SK-N-SH treated with all-trans-retinoic acid at 6 μM for 48 hours (cell line): ENCODE data around the gene WDR77.

Source experiments
- PATZ1 ChIP-seq: fragments of 250-450 bp; sonication (Bioruptor Pico); IDR thresholded peaks from 2 replicates; pipeline ENCODE4 v1.8.0; 2020; ENCODE audit warnings: mild to moderate bottlenecking, moderate library complexity, borderline replicate concordance
- ZC3H10 ChIP-seq: fragments of 250-450 bp; sonication (Bioruptor Pico); IDR thresholded peaks from 2 replicates; pipeline ENCODE4 v1.5.1; 2021; ENCODE audit warnings: mild to moderate bottlenecking, moderate library complexity
- ZFP3 ChIP-seq: fragments of 250-450 bp; sonication (Bioruptor Pico); IDR thresholded peaks from 2 replicates; pipeline ENCODE4 v1.5.0; 2020; ENCODE audit warnings: mild to moderate bottlenecking, moderate library complexity

DNA sequence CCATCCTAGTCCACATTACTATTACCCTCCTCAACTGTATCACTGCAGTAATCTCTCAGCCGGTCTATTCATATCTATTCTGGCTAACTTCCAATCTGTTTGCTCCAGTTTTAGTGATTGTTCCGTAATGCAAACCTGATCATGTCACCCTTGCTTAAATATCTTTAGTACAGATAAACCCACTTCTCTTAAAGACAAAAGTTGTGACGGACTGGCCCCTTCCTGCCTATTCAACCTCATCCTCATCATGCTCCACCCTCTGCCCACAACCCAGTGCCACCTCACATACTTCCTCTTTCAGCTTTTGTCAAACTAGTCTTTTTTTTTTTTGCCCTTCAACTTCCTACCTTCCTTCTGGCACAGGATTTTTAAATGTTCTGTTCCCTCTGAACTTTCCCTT is 22.0 kb upstream of the WDR77 start:
- TF ChIP-seq PATZ1 (CRISPR knock-in tag) (no peak), ZC3H10 (no peak), ZFP3 (CRISPR knock-in tag) (no peak)
